GM19467 (cell line): Measurements from ENCODE around the gene CDK5RAP1.

Experiments
- ATAC-seq: cut with Tn5 transposase; IDR thresholded peaks from one replicate; pipeline ENCODE4 v1.9.1; 2021; ENCODE audit warnings: mild to moderate bottlenecking, moderate library complexity; ENCODE audit not compliant: unreplicated experiment

The CDK5RAP1 gene

GRCh38 chr20:33387177-33387576 is 14.1 kb downstream of the CDK5RAP1 start:
- ATAC-seq = no peak

- ATAC-seq = no peak
Observed at GRCh38 chr20:33386673-33387072, 14.6 kb downstream of the CDK5RAP1 start.

GRCh38 chr20:33377366-33377765 is 24.0 kb downstream of the CDK5RAP1 start:
- no peak for ATAC-seq

- ATAC-seq = no peak
Observed at GRCh38 chr20:33373735-33374605, 27.3 kb downstream of the CDK5RAP1 start.

GRCh38 chr20:33372993-33373441 is 28.3 kb downstream of the CDK5RAP1 start:
- ATAC-seq = no peak

- ATAC-seq = no peak
Observed at GRCh38 chr20:33370291-33370690, 31.0 kb downstream of the CDK5RAP1 start.

- ATAC-seq = no peak
Observed at GRCh38 chr20:33362898-33363297, 38.4 kb downstream of the CDK5RAP1 start.

GRCh38 chr20:33359399-33360261 is 41.7 kb downstream of the CDK5RAP1 start:
- ATAC-seq = no peak

GRCh38 chr20:33353013-33353402 is 48.3 kb downstream of the CDK5RAP1 start:
- ATAC-seq = no peak

GRCh38 chr20:33352258-33353012 is 48.9 kb downstream of the CDK5RAP1 start:
- no peak for ATAC-seq

GRCh38 chr20:33351696-33352095 is 49.6 kb downstream of the CDK5RAP1 start:
- ATAC-seq = no peak

- no peak for ATAC-seq
Observed at GRCh38 chr20:33349493-33349892, 51.8 kb downstream of the CDK5RAP1 start.

- no peak for ATAC-seq
Observed at GRCh38 chr20:33348136-33348937, 53.0 kb downstream of the CDK5RAP1 start.

- ATAC-seq = no peak
Observed at GRCh38 chr20:33345342-33345741, 56.0 kb downstream of the CDK5RAP1 start.

- ATAC-seq = no peak
Observed at GRCh38 chr20:33343521-33343920, 57.8 kb downstream of the CDK5RAP1 start.

- ATAC-seq = no peak
Observed at GRCh38 chr20:33339515-33340058, 61.7 kb downstream of the CDK5RAP1 start.

GRCh38 chr20:33338467-33339258 is 62.7 kb downstream of the CDK5RAP1 start:
- ATAC-seq = no peak

GRCh38 chr20:33337531-33338165 is 63.7 kb downstream of the CDK5RAP1 start:
- ATAC-seq = no peak

- no peak for ATAC-seq
Observed at GRCh38 chr20:33337119-33337518, 64.2 kb downstream of the CDK5RAP1 start.
